ENCODE results near the gene FZR1.

GRCh38 chr19:3548606-3549005 is 42.5 kb downstream of the FZR1 start:
- TF ChIP-seq MAX (IDR thresholded peaks at IDR 0.05) (no peak), POLR2A (IDR thresholded peaks at IDR 0.05; ENCODE audit: low read length) (no peak), ZFP36 (IDR thresholded peaks at IDR 0.05; ENCODE audit: borderline replicate concordance, partially characterized antibody) (no peak), RAD21 (conservative IDR thresholded peaks at IDR 0.05 in 1 of 2, IDR thresholded peaks at IDR 0.05 in 1 of 2) (no peak), CTCF (IDR thresholded peaks at IDR 0.05) (no peak), CHD2 (IDR thresholded peaks at IDR 0.05; ENCODE audit: low read length, partially characterized antibody) (no peak), MYC (IDR thresholded peaks at IDR 0.05; ENCODE audit: borderline replicate concordance, low read length) (no peak), PHF8 (IDR thresholded peaks at IDR 0.05; ENCODE audit: borderline replicate concordance, low read depth) (no peak), ZSCAN20 (CRISPR knock-in tag; IDR thresholded peaks at IDR 0.05) (no peak), NFE2L2 (conservative IDR thresholded peaks at IDR 0.05; ENCODE audit: low read length) (no peak), REST (IDR thresholded peaks at IDR 0.05) (no peak)

Data from A549 (cell line).